SHP77 (cell line): Measurements from ENCODE around the gene APOM.

ENCODE experiments used
- DNase-seq, 2 experiments: peaks; one replicate each; lab custom pipeline; 2025; lab: John Stamatoyannopoulos, UW

APOM gene

DNA sequence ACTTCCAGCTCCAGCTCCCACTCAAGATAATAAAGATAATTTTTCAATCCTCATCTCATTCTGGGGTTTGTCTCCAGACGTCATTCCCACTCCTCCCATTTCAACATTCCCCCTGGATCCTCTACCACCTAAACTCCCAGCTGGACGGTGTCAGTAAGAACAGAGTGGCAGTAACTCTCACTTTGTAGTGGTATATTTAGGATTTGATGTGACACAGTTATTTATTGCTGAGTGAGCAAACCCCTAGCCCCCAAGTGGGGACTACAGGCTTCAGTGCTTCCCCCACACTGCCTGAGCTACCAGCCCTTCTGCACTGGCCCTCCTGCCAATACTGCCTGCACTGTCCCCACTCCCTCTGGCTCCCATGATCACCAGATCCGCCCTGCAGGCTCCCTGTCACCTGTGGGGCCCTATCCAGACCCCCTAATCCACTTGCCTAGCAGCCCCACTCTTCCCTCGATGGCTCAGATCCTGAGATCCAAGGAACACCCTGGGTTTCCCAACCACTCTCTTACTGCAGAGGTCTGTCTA lies 2.5 kb downstream of the APOM start:
- DNase-seq: no peak

DNA sequence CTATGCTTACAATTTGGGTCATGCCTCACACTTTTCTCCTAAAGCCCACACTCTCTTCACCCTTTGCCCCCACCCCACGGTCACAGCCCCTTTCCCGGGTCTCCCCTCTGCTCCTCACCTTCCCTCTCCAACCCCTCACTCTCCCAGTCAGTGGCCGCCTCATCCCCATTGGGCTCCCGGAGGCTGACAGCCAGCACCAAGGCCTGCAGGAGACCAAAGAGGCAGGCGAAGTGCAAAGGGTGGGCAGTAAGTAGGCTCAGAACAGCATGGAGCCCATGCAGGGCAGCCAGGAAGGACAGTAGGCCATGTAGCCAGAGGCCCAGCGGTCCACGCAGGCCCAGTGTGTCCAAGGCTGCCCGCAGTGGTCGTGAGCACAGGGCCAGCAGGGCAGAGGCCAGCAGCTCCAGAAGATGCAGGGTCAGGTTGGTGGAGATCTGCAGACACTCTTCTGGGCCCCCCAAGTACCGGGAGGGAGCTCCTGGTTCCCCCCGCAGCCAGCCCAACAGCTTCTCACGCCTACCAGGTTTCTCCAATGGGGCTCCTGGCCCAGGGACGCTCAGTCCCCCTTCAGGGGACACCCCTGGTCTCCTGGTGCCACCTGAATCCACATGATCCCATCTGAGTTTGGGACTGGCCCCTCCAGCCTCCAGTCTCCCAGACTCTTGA lies 3.4 kb downstream of the APOM start:
- DNase-seq: no peak

DNA sequence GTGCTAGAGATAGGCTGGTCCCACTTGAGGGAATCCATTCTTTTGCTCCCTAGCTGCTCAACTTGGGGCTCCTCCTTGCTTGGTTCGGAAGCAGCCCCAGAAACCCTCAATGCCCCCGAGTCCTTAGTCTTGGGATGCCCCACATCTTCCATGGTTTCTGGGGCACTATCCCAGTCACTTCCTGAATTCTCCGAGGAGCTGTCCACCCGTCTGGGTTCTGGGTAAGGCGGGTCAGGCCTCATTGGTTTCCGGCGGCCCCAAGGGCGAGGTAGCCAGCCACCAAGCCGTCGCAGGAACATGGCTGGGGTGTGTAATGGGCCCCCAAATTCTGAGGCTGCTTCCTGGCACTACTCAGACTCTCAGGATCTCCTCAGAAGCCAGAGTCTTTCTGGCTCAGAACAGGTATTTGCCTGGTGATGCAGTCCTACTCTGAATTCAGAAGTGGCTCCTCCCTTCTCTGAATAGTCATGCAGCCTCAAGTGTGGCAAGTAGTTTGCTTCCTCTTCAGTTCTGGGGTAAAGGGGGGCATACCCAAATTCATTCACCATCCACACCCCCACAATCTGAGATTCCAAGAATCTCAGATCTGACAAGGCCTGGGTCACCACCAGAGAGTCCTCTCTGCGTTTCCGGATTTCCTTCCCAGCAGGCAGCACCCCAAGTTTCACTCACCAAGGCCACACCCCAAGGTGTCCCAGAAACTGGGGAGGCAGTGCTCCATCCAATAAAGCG lies 4.1 kb downstream of the APOM start:
- no peak for DNase-seq

DNA sequence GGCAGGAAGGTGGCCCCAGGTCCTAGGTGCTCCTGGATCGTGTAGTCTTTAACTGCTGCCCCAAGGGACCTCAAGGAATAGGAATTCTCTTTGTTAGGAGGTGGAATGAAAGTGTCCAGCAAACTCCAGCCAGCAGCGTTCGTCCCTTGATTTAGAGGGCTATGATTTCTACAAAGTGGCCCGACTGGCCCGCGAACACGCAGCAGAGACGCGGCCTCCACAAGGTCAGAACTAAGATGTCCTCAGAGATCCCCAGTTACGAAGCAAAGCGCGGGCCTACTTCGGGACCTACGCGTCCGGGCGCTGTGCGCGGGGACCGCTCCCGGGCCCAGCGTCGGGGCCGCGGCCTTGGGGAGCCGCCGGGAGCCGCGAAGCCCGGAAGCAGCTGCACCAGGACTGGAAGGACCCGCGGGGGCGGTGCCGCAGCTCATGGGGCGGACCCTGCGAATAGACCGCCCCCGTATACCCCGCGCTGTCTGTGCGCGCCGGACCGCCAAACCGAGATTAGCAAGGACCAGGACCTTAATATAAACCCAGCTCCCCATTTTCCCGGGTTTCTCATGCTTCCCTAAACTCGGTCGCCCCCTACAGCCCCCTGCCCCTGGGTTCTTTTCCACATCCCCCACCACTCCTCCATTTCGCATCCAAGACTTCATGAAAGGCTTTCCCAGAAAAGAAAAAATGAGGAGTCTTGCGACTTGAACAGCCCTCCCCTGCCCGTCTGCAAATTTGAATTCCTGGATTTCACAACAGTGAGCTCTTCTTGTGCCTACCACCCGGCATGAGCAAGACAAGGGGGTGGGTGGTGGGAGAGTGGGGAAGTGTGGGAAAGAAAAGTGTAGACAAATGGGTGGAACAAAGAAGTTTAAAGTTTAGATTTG lies 4.9 kb downstream of the APOM start, which contains the start of gene C6orf47:
TSS of gene C6orf47 (minus strand) at position 398 of the 881 bp plus-strand sequence. CDS start 831 bp downstream, outside the sequence.
- peak; percentile 66 to 85 for DNase-seq

DNA sequence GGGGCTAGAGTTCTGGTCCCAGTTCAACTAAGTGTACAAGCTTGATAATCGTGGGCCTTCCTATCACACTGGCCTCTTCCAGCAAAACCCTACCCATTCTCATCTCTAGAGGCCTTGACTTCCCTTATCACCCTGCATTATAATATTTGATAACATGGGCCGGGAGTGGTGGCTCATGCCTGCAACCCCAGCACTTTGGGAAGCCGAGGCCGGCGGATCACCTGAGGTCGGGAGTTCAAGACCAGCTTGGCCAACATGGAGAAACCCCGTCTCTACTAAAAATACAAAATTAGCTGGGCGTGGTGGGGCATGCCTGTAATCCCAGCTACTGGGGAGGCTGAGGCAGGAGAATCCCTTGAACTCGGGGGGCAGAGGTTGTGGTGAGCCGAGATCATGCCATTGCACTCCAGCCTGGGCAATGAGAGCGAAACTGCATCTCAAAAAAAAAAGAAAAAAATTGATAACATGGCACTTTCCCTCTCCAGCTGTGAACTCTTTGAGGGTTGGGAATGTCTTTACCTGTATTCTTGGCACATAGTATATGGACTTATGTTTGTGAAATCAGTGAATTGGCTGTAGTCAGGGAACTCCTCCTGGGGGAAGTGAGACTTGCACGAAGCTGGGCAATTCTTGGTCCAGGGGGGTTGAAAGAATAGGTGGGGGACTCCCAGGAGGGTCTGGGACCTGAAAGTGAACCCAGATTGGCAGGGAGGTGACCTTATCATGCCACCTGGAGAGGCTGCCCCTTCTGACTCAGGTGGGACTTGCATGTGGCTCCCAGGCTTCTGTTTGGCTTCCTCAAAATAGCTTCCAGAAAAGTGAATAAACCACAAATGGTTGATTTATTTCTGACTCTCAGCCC lies 5.8 kb downstream of the APOM start:
- no peak for DNase-seq

DNA sequence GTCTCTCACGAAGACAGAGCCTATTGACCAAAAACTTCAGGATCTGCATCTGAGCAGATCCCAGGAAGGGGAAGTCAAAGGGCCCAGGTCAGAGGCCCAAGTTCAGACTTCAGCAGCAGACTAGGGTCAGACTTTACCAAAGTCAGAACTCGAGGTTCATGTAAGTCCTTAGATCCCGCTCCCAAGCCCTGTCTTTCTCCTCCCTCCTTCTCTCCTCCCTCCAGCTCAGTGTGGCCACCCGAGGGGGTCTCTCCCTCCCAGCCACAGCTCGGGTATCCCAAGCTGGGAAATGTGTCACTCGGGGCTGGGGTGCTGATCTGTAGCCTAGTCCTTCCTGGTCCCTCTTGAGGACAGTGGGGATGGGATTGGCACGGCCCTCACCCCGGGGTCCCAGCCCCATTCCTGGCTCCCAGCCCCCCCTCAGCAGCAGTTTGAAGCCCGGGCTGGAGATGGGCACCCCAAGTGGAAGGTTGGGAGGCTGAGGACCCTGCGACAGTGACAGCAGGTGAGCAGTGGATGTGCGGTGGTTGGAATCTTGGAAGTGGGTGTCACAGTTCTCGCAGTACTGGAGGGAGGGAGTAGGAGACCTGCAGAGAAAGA lies 6.5 kb downstream of the APOM start:
- DNase-seq: no peak

DNA sequence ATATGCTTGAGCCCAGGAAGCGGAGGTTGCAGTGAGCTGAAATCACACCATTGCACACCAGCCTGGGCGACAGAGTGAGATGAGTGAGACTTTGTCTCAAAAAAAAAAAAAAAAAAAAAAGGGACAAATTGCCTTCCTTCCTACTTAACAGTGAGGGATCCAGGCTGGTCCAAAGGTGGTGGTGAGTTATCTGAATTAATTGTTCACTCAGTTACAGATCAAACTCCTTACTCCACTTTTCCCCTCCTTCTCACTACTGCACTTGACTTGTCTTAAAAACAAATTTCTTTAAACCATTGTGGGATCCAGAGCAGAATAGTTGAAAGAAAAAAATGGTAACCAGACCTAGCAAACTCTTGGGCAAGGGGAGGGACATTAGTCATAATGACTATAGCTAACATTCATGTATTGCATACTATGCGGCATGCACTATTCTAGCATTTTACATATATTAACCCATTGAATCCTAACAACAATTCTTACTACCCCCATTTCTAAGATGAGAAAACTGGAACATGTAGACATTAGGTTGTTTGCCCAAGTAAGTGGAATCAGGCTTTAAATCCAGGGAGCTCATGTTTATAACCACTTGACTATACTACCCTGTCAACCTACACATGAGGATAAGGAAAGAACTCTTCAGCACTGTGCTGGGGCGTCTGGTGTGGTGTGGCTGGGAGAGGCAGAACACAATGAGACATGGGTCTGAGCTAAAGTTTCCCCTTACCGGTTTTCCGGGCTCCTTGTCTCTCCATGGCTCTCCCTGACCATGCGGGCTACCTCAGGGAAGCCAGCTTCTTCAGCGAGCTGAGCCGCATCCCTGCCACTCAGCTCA lies 7.6 kb downstream of the APOM start:
- no peak for DNase-seq

DNA sequence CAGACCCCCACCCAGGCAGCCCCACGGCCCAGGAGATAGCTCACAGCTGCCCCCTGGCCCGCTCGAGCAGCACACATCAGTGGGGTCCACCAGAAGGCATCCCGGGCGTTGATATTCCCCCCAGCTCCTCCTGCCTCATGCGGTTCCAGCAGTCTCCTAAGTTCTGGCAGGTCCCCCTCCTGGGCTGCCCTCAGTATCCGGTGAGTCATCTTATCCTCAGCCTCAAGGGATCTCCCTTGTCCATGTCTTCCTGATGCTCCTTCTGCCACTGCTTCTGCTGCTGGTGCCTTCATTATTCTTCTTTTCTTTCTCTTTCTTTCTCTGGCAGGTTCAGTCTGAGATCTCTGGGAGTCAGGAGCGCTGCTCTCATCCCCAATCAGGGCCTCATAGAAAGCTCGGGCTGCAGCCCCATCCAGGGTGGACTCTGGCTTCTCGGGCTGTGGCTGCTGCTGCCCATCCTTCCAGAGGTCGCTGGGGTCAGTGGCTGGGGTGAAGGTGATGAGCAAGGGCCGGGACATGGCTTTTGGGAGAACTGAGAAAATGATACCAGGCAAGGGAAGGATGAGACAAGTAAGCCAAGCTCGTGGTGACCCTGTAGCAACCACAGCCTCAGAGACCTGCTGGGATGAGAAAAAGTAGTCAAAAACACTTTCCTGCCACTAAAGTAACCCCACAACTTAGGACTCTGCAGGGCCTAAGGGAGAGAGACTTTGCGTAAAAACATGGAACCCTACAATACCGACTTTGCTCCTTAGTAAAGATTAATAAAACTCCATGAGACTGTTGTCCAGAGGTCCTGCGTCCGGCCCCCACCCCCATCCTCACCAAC lies 8.5 kb downstream of the APOM start:
- DNase-seq: no peak

DNA sequence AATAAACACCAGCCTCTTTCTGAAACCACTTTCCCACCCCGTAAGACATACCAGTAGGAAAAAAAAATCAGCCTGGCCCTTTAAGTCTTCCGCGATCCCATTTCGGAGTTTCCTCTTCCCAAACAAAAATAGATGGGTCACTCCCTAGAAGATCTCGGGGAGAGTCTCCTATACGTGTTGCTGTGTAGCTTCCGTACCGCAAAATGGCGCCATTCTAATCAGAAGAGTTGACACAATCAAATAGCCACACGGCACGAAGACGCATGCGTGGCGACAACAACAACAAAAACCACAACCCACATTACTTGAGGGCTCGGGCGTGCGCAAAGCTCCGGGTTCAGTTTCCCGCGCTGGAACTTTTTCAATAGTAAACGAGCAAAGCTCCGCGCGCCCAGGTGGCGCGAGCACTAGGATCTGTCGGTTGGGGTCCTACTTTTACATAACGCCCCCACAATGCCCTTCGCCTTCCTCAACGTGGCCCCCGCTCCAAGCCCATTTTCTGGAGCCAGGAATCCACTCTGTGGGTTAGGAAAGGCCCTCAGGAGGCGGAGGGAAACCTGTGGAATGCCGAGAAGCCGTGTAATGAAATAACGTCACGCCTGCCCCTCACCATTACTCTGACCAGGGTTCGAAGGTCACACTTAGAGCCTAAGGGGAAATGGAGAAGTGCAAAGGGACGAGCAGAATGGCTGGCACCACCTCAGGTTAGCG lies 9.3 kb downstream of the APOM start, which contains the start of gene GPANK1:
TSS of gene GPANK1 (minus strand) at position 208 of the 711 bp plus-strand sequence. CDS start 519 bp downstream, outside the sequence.
- DNase-seq: peak; percentile 80 to 90

DNA sequence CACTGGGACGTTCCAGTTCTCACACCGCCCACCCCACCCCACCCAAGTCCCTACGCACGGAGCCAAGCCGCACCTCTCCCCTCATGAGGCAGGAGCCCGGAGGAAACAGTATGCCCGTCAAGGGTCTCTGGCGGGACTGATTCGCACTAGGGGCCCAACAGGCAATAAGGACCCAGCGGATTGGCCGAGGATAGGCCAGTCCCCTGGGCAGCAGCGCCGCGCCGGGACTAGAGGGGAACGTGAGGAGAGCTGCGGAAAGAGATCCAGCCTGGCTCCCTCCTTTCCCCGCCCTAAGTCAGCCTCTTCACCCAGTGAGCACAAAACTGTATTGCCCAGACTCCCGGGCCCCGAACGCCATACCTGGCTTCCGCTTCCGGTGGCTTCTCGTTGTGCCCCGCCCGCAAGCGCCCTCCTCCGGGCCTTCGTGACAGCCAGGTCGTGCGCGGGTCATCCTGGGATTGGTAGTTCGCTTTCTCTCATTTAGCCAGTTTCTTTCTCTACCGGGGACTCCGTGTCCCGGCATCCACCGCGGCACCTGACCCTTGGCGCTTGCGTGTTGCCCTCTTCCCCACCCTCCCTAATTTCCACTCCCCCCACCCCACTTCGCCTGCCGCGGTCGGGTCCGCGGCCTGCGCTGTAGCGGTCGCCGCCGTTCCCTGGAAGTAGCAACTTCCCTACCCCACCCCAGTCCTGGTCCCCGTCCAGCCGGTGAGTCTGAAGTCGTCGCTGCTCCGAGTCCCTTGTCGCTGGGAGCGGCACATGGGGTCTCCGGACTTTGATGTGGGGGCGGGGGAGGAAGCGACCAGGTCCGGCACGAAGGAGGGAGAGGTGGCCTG lies 10.0 kb downstream of the APOM start, which contains the start of gene CSNK2B:
TSS of gene CSNK2B (plus strand) at position 580 of the 836 bp plus-strand sequence. CDS start 752 bp downstream, outside the sequence.
- peak; percentile 97 to 98 for DNase-seq

DNA sequence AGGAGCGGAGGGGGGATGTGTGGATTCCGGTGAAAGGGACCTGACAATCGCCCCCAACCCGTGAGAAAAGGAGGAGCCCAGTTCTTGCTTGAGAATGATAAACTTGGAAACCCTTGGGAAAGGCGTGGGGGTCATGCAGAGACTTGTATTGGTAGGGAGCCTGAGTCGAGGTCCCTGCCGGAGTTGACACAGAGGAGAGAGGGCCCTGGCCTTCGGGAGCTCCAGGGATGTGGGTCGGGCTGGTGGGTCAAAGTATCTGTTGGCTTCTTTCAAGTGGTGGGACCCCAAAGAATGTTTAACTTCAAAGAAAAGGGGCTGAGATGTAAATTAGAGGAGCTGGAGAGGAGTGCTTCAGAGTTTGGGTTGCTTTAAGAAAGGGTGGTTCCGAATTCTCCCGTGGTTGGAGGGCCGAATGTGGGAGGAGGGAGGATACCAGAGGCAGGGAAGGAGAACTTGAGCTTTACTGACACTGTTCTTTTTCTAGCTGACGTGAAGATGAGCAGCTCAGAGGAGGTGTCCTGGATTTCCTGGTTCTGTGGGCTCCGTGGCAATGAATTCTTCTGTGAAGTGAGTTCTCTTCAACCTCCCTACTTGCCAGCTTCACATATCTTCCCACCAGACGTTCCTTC lies 10.8 kb downstream of the APOM start:
- DNase-seq: no peak

DNA sequence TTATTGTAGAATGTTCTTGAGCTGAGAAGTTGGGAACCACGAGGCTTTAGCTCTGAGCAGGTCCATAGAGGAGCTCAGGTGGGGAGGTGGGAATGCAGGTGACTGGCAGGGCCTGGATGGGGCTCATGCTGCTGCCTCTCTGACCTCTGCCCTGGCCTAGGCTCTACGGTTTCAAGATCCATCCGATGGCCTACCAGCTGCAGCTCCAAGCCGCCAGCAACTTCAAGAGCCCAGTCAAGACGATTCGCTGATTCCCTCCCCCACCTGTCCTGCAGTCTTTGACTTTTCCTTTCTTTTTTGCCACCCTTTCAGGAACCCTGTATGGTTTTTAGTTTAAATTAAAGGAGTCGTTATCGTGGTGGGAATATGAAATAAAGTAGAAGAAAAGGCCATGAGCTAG lies 14.0 kb downstream of the APOM start, which contains the start of gene LY6G5B:
TSS of gene LY6G5B (plus strand) at position 301 of the 400 bp plus-strand sequence. CDS start 975 bp downstream, outside the sequence.
- DNase-seq: no peak

DNA sequence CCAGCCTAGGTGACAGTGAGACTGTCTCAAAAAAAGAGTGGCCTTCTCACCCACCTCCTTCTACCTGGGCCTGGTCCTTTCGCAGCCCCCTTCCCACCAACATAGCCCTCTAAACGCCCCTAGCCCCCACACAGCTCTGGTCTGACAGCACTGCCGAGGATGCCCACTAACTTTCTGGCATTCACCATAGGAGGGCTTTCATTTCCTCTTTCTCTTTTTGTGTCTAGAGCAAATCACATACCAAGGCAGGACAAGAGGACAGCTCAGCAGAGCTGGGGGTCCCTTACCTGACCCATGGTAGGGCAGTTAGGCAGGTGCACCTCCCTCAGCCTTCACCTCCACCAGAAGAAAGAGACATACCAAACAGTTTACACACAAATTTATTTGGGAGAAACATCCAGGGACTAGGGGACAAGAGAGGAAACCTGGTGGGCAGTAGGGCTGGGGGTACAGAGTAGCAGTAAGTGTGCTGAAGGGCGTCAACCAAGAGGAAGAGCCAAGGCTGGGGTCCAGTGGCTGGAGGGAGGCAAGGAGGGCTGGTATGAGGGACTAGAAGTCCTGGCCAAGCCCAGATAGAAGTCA lies 20.7 kb downstream of the APOM start:
- DNase-seq: no peak

DNA sequence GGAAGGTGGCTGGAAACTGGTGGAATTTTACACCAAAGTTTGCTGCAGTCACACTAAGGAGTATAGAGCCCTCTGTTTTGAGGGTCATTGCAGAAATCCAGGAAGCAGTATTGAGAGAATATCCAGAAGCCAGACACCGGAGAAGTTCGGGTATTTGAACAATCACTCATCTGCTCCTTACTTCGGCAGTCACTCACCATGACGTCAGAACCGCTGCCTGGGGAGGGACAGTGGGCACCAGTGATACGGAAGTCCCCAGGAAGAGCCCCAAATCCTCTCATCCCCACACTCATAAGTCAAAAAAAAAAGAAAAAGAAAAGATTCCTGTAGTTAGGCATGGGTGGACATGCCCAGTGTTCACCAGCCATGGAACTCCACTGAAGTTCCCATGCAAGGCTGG lies 21.2 kb downstream of the APOM start:
- no peak for DNase-seq

DNA sequence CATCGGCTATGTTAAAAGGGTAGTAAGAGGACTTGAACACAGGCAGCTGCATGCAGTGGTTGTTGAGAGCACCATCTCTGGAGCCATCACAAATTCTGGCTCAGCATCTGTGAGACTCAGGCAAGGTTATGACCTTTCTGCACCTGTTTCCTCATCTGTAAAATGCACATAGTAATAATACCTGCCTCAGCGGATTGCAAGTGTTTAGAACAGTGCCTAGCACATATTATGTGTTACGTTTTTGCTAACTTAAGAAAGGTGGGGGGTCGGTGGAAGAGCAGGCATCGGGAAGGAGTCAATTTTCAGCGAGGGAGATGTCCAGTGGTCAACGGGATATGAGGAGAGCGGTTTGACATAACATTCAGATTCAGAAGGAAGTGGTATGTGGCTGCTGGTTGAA lies 22.3 kb downstream of the APOM start:
- DNase-seq: no peak
